GM12892 (cell line): Measurements from ENCODE around the gene RPP14.

ENCODE experiments used
- POLR2A ChIP-seq: IDR thresholded peaks from 2 replicates; pipeline ENCODE4 v1.6.1; 2011; ENCODE audit warnings: low read depth, low read length, control low read depth
- POLR2AphosphoS5 ChIP-seq: IDR thresholded peaks from 2 replicates; pipeline ENCODE4 v1.6.1; 2011; ENCODE audit warnings: low read depth, low read length, control low read depth

DNA sequence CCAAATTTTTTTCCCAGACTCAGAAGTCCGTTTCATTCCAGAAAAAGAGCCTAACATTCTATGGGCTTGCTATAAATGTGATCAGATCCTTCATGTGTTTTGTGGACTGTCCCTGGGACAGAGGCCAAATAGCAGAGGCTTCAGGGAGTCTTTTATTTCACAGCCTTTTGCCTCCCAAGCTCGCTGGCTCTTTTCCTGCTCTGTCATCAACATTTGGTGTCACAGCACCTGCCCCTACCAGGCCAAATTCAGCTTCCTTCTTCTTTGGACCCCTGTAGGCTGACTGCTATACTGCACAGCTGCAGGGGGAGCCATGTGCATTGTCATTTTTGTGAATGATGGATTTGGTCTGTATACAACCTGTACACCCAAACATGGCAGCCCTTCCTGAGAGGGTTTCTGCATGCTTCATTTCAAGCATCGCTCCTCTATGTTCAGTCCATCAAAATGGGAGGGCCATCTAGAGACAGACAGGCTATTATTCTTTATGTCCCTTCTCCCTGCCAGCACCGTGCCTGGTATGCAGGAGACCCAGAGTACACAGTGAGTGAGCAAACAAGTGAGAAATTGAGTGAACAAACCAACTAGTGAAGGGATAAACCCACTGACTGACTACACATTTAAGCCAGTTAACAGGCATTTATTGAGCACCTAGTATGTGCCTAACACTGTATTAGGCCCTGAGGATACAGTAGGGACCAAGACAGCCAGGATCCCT lies 17.9 kb upstream of the RPP14 start:
- TF ChIP-seq POLR2A (no peak), POLR2AphosphoS5 (no peak)
